Gastroesophageal sphincter (tissue), 4 donors: ENCODE data around the gene CHD5. TPM values are rescaled to one million over a fixed set of nuclear protein-coding genes. Genes with fewer than 3 reads are reported as not detected.

Source experiments
- ATAC-seq: fragments of 150-250 bp; one replicate; pipeline ENCODE4 v1.9.1; 2016; ENCODE audit warnings: mild to moderate bottlenecking, moderate library complexity
- H3K27ac ChIP-seq, 4 donors: fragments of 200-600 bp; sonication (generic) in 3 of 4; 1 replicate in 3 of 4; 2 replicates in 1 of 4; pipeline ENCODE4 v1.5.1; 2016 to 2019
- H3K27me3 ChIP-seq: fragments of 200-600 bp; sonication (generic); one replicate; pipeline ENCODE4 v1.5.1; 2019
- H3K36me3 ChIP-seq, 2 donors: fragments of 200-600 bp; sonication (generic); one replicate each; pipeline ENCODE4 v1.5.1; 2019; ENCODE audit warnings: control low read depth in 1 of 2
- H3K4me1 ChIP-seq, 3 donors: fragments of 200-600 bp; sonication (generic); 1 replicate in 2 of 3; 2 replicates in 1 of 3; pipeline ENCODE4 v1.5.1; 2016 to 2019; ENCODE audit warnings: control low read depth in 2 of 3
- H3K4me3 ChIP-seq, 2 donors: fragments of 200-600 bp; sonication (generic); one replicate each; pipeline ENCODE4 v1.5.1; 2019; ENCODE audit warnings: mild to moderate bottlenecking in 1 of 2, moderate library complexity in 1 of 2
- H3K9me3 ChIP-seq, 3 donors: fragments of 200-600 bp; sonication (generic); one replicate each; pipeline ENCODE4 v1.5.1; 2017 to 2019; ENCODE audit warnings: control low read depth in 2 of 3
- CTCF ChIP-seq, 4 experiments: fragments of 200-600 bp in 2 of 4; fragments of 450-650 bp in 2 of 4; sonication (generic) in 1 of 4; IDR thresholded peaks; one replicate each; pipeline ENCODE4 v1.5.1; 2017 to 2019; ENCODE audit warnings: antibody characterized with exemption in 4 of 4, mild to moderate bottlenecking in 2 of 4, moderate library complexity in 2 of 4
- EP300 ChIP-seq: sonication (generic); formaldehyde crosslinking; IDR thresholded peaks from one replicate; pipeline ENCODE4 v1.6.1; 2017; ENCODE audit warnings: antibody characterized with exemption, mild to moderate bottlenecking
- POLR2A ChIP-seq, 2 donors: fragments of 450-650 bp; IDR thresholded peaks; one replicate each; pipeline ENCODE4 v1.6.1; 2017; ENCODE audit warnings: antibody characterized with exemption in 2 of 2, mild to moderate bottlenecking in 2 of 2, moderate library complexity in 1 of 2
- POLR2AphosphoS5 ChIP-seq: sonication (generic); formaldehyde crosslinking; IDR thresholded peaks from one replicate; pipeline ENCODE4 v1.6.1; 2017; ENCODE audit warnings: antibody characterized with exemption
- WGBS, 2 donors: methylation state at CpG; one replicate each; pipeline ENCODE4 v1.1.5; 2018; ENCODE audit warnings: low coverage in 1 of 2; 5-methylcytosine and 5-hydroxymethylcytosine counted together
- total RNA-seq, 4 donors: library from RNA; depleted of rRNA; stranded (reverse); fragments of >200 nt; gene quantifications; one replicate each; pipeline ENCODE4 v1.1.0, GENCODE V29; 2016

Gene CHD5
- total RNA-seq, 4 donors from 2014 or later = 4.4 to 34.9 (median 9.2) TPM

- H3K36me3 ChIP-seq = no peaks in the 10 kb centered on the region
- no peak overlapping the region for H3K4me3 ChIP-seq
- peaks cover 17% of the 10 kb centered on the region for H3K27me3 ChIP-seq
- 90 to 95% methylated on average over 7 to 12 of the region's 33 CpGs for WGBS, 2 donors
- H3K27ac ChIP-seq = no peak overlapping the region
- no peaks in the 10 kb centered on the region for H3K4me1 ChIP-seq
- TF ChIP-seq POLR2AphosphoS5 = no peak
- no peak for TF ChIP-seq POLR2A (IDR thresholded peaks at IDR 0.05)
- TF ChIP-seq EP300 = no peak
- TF ChIP-seq CTCF (IDR thresholded peaks at IDR 0.05) = no peak
- no peaks in the 10 kb centered on the region for H3K9me3 ChIP-seq
- ATAC-seq = no peak
Measured at GRCh38 chr1:6142036-6142621, 38.0 kb downstream of the CHD5 start.

GRCh38 chr1:6141592-6141991 lies 38.5 kb downstream of the CHD5 start:
- WGBS, 2 donors = 15 to 19% methylated on average over 5 to 7 of the region's 7 CpGs
- no peak overlapping the region for H3K4me3 ChIP-seq
- no peak for TF ChIP-seq POLR2A (IDR thresholded peaks at IDR 0.05)
- TF ChIP-seq CTCF (IDR thresholded peaks at IDR 0.05) = no peak
- TF ChIP-seq EP300 = no peak
- no peak for TF ChIP-seq POLR2AphosphoS5
- H3K9me3 ChIP-seq = no peaks in the 10 kb centered on the region
- H3K27ac ChIP-seq = no peak overlapping the region
- no peaks in the 10 kb centered on the region for H3K4me1 ChIP-seq
- H3K27me3 ChIP-seq = peaks cover 12% of the 10 kb centered on the region
- ATAC-seq = no peak
- no peaks in the 10 kb centered on the region for H3K36me3 ChIP-seq

GRCh38 chr1:6140413-6140812 lies 39.7 kb downstream of the CHD5 start:
- no peaks in the 10 kb centered on the region for H3K4me1 ChIP-seq
- WGBS, 2 donors = 49% methylated on average over 2 of the region's 2 CpGs; no CpG with 5 or more reads in 1 of the 2 donors
- no peak for TF ChIP-seq EP300
- TF ChIP-seq CTCF (IDR thresholded peaks at IDR 0.05) = no peak
- no peak for TF ChIP-seq POLR2A (IDR thresholded peaks at IDR 0.05)
- TF ChIP-seq POLR2AphosphoS5 = no peak
- no peak overlapping the region for H3K27ac ChIP-seq
- no peaks in the 10 kb centered on the region for H3K36me3 ChIP-seq
- no peak for ATAC-seq
- H3K4me3 ChIP-seq = no peak overlapping the region
- peaks cover 6% of the 10 kb centered on the region for H3K27me3 ChIP-seq
- H3K9me3 ChIP-seq = no peaks in the 10 kb centered on the region

- TF ChIP-seq CTCF (IDR thresholded peaks at IDR 0.05) = no peak
- no peak for TF ChIP-seq POLR2A (IDR thresholded peaks at IDR 0.05)
- no peak for TF ChIP-seq POLR2AphosphoS5
- TF ChIP-seq EP300 = no peak
- H3K4me1 ChIP-seq = no peaks in the 10 kb centered on the region
- no peak overlapping the region for H3K4me3 ChIP-seq
- peaks cover 6% of the 10 kb centered on the region for H3K27me3 ChIP-seq
- no peak for ATAC-seq
- peaks cover 0 to 1% (median 0%) of the 10 kb centered on the region in 3 donors for H3K9me3 ChIP-seq
- no peak overlapping the region for H3K27ac ChIP-seq
- WGBS, 2 donors = 20 to 83% methylated on average over 1 of the region's 5 CpGs
- H3K36me3 ChIP-seq = no peaks in the 10 kb centered on the region
Measured at GRCh38 chr1:6137758-6138157, 42.4 kb downstream of the CHD5 start.

DNA sequence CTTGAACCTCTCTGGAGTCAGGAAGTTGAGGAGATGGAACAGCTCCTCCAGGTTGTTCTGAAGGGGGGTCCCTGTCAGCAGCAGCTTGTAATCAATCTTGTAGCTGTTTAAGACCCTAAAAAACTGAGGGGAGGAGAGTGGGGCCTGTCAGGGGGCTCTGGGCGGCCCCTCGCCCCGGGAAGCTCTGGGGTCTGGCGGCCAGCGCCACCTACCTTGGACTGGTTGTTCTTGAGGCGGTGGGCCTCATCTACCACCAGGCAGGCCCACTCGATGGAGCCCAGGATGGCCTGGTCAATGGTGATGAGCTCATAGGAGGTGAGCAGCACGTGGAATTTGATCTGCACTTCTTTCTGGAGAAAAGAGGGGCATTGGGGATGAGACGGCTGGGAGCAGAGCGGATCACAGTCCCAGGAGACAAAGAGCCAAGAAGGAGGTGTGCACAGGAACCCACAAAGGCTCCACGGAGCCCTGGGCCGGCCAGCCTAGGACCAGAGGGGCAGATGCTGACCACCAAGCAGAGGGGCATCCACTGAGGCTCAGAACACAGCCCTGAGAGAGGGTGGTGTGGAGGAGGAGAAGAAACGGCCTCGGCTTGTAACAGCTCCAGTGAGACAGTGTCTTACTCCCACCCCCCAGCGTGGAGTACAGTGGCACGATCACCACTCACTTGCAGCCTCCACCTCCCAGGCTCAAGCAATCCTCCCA lies 43.5 kb downstream of the CHD5 start:
- no peaks in the 10 kb centered on the region for H3K36me3 ChIP-seq
- no peak for ATAC-seq
- H3K9me3 ChIP-seq = peaks cover 0 to 12% (median 0%) of the 10 kb centered on the region in 3 donors
- H3K27ac ChIP-seq = no peak overlapping the region
- TF ChIP-seq POLR2AphosphoS5 (no peak), POLR2A (IDR thresholded peaks at IDR 0.05) (no peak), CTCF (IDR thresholded peaks at IDR 0.05) (no peak), EP300 (no peak)
- no peak overlapping the region for H3K4me3 ChIP-seq
- 76% methylated on average over 9 of the region's 16 CpGs; no CpG with 5 or more reads in 1 of the 2 donors for WGBS, 2 donors
- peaks cover 6% of the 10 kb centered on the region for H3K27me3 ChIP-seq
- no peaks in the 10 kb centered on the region for H3K4me1 ChIP-seq
